NCI-H146 treated with DMSO at 0.1 percent for 48 hours (cell line): Measurements from ENCODE around the gene C19orf25.
A peak's percentile ranks its signal among the peaks of the same experiment; 100 is the strongest.

ENCODE experiments used
- DNase-seq: peaks from one replicate; lab custom pipeline; 2025; ENCODE audit not compliant: unreplicated experiment; lab: John Stamatoyannopoulos, UW

C19orf25 gene

GRCh38 chr19:1496714-1497577, 17.9 kb upstream of the C19orf25 start:
- no peak for DNase-seq

- no peak for DNase-seq
These were observed 17.0 kb upstream of the C19orf25 start for GRCh38 chr19:1495799-1496713.

GRCh38 chr19:1495051-1495798, 16.2 kb upstream of the C19orf25 start:
- no peak for DNase-seq

DNA sequence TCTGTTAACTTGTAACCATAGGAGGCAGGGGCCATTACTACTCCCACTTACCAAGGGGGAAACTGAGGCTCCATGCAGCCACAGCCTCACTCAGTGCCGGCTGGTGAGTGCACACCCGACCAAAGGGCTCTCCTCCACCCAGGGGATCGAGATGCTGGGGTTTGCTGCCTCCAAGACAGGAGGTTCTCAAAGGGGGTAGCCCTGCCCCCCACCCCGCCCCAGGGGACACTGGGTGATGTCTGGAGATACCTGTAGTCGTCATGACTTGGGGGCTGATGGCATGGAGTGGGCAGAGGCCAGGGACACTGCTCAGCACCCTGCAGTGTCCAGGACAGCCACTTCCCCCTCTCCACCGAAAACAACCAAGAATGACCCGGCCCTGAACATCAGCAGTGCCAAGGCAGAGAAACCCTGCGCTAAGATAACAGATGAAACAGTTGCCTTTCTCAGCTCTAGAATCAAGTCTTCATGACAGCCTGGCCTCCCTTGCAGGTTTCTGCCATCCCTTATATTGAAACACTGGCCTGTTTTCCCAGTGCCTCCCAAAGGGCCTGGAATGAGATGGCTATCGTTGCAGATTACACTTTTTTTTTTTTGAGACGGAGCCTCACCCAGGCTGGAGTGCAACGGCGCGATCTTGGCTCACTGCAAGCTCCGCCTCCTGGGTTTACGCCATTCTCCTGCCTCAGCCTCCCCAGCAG, 15.2 kb upstream of the C19orf25 start:
- DNase-seq: no peak

DNA sequence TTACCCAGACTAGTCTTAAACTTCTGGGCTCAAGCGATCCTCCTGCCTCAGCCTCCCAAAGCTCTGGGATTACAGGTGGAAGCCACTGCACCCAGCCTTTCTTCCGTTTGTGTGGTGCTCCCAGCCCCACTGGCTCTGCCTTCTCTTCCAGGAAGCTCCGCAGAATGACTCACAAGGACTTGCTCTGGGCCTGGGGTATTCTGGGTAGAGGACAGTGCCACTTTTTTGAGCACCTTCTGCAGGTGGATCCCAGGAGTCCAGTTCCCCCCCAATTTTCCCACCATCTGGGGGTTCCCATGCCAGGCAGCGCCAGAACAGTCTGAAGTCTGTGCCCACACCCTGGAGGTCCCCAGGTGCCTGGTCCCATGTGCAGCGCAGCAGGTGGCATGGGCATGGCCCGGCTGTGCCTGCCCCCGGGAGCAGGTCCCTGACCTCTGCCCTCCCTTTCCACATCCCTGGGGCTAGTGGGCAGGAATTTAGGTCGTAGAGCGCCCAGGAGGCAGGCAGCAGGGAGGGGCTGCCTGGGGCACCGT, 13.5 kb upstream of the C19orf25 start:
- DNase-seq: no peak

DNA sequence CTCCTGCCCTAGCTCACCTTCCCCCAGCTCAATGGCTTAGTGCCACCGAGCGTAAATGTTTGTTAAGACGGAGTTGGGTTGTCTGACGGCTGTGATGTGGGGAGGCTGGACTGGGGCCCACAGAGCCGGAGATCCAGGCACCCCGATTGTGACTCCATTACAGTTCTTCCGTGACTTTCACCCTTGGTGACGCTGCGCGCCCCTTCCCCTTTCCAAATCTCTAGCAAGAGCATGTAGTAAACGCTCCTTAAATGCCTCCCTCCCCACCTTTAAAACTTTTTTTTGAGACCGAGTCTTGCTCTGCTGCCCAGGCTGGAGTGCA, 12.8 kb upstream of the C19orf25 start:
- DNase-seq: no peak

DNA sequence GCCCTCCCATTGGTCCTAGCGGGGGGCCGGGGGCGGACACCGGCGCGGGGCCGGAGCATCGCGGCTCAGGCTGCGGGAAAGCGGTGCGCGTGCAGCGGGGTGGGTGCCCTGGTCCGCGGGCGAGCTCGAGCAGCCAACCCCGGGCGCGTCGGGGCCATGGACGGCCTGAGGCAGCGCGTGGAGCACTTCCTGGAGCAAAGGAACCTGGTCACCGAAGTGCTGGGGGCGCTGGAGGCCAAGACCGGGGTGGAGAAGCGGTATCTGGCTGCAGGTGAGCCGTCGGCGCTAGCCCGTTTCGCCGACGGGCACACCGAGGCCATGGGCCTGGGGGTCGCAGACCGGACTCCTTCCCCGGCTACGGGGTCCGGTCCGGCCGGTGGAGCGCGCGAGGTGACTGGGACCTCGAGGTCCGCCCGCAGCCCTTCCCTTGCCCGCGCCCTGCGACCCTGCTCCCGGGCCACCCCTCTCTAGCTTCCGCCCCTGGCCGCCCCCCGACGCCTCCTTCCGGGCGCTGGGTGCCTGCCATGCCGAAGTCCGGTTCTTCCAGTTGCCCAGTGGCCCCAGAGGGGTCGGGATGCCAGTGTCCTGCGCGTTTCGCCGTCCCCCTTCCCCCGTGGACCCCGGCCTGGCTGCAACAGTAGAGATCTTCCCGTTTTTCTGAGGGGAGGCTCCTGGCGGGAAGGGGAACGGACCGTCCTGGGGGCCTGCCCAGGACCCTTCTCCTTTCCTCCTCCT, 12.3 kb upstream of the C19orf25 start, which contains the start of gene REEP6:
Gene REEP6 (plus strand): TSS at position 68 of the 735 bp plus-strand sequence. CDS start 89 bp downstream, at position 157.
- no peak for DNase-seq

DNA sequence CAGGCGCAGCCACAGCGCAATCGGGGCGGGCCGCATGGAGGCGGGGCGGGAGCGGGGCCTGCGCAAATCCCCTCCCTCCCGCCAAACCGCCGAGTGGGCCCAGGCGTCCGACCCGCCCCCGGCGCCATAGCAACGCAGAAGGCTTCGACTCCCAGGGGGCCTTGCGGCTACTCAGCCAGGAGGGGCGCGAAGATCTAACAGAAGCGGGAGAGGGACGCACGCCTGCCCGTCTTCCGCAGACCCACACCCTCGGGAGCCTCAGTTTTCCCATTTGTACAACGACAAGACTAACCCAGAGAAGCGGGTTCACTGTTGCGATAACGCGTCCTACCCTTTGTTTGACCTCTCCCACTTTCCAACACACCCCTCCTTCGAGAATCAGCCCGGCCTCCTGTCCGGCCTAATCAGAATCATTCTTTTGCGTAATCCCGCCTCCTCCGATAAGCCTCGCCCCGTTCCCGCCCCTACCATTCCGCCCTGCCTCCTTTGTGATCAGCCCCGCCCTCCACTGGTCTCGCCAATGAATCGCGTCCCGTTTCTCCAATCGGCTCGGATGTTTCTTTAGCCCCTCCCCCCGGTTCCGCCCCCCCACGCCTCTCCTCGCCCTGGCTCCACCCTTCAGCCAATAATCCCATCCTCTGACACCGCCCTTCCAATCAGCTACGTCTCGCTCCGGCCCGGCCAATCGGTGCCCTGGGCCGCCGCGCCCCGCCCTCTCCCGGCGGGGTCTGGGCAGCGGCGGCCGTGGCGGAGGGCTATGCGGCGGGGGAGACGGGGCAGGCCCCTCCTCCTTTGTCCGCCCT, 11.5 kb upstream of the C19orf25 start, which contains the start of gene PCSK4:
Gene PCSK4 (minus strand): TSS at position 40 of the 803 bp plus-strand sequence. CDS start 4 bp downstream, at position 36.
- DNase-seq: peak; percentile 94

DNA sequence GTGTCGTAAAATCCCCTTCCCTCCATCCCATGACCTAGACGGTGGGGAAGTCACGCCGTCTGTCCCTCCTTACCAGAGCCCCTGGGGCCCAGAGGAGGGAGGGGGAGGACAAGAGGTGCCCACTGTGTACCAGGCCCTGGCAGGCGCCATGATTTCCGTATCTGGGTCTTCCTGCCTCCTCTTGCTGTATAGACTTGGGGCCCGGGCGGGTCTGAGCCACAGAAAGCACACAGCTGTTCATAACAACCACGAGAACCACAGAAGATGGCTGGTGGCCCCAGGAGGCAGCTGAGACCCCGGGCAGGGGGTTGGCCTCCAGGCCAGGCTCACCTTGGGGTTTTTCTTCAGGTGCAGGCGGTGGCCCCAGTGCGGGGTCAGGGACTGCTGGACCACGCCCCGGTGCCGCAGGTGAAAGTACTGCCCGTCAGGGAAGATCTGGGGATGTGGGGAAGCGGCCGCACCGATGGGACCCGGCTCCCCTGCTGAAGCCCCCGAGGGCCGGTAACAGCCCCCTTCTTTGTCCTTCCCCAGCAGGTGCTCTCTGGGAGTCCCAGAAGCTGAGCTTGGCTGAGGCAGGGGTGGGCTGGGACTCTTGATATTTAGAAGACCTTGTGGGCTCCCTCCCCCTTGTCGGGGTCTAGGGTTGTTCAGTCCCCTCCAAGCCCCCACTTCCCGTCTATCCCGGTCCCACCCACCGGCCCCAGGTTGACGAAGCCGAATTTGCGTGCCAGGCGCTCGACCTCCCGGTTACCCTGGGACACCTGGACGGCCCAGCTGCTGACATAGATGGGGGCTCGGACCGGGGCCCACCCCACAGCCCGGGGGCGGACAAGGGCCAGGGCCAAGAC, 10.7 kb upstream of the C19orf25 start:
- no peak for DNase-seq

- DNase-seq: no peak
These were observed 9.2 kb upstream of the C19orf25 start for GRCh38 chr19:1488282-1488601.

- DNase-seq: no peak
These were observed 8.7 kb upstream of the C19orf25 start for GRCh38 chr19:1487576-1488281.

DNA sequence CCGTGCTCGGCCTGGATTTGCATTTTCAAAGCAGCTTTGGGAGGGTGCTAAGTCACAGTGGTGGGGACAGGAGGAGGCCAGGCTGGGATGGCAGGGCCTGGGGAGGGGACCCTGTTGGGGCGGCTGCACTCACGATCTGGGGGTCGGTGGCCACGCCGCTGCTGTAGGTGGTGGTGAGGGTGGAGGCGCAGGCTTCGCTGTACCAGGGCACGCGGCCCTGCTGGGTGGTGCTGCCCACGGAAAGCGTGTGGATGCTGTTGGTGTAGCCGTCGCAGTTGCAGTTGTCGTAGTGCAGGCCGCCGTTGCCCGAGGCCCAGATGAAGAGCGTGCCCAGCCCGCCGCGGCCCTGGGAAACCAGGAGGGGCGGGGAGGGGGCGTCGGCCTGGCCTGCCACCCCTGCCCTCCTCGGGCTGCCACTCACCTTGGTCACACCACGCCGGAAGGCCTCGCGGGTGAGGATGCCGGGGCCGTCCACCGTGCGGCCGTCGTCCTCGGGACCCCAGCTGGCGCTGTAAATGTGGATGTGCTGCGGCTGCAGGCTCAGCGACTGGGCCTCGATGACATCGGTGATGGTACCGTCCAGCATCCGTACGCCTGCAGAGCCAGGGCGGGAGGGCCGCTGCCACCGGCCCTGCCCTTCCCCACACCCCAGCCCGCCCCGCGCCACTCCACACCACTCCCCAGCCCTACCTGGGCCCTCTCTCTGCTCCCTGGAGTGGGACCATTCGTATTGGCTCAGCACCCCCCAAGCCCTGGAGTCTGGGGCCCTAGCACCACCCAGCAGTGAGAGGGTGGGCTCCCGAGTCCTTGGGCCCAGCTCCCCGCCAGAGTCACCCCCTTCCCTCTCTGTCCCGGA, 7.9 kb upstream of the C19orf25 start:
- no peak for DNase-seq

GRCh38 chr19:1483979-1484428, 5.0 kb upstream of the C19orf25 start:
- no peak for DNase-seq

DNA sequence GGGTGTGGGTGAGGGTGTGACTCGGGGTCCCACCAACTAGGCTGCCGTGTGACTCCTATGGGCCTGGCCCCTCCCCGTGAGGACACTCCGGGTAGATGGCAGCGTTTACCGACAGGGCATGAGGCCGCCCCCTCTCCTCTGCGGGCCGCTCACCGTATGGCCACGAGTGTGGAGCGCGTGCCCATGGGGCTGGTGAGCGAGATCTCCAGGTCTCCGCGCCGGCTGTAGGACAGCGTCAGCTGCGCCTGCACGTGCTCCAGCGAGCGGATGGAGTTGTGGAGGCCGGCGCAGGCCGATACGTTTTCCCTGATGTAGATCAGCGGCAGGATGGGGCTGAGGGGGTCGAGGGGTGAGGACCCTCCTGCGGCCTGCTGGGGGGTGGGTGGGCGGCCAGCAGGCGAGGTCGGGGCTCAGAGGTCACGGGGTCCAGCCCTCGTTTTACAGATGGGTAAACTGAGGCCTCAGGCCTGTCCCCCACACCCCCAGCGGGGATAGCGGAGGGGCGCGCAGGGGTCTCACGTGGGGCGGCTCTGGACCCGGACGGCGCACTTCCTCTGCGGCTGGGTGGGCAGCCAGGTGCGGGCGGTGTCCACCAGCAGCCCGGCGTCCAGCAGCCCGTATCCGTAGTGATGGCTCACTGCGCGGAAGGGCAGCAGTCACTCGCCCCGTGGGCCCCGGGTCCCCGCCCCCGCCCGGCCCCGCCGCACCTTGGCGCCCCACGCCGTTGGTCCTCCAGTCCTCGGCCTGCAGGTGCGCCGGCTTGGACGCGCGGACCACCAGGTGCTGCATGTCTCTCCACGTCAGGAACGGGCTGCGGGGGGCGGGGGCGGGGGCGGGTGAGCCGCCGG, 4.3 kb upstream of the C19orf25 start:
- no peak for DNase-seq

- DNase-seq: no peak
These were observed 3.5 kb upstream of the C19orf25 start for GRCh38 chr19:1482361-1483130.
